NCI-H524 treated with DMSO at 0.1 percent for 48 hours (cell line): ENCODE data around the gene DSC2.

ENCODE experiments used
- DNase-seq: peaks from one replicate; lab custom pipeline; 2025; lab: John Stamatoyannopoulos, UW

The DSC2 gene

DNA sequence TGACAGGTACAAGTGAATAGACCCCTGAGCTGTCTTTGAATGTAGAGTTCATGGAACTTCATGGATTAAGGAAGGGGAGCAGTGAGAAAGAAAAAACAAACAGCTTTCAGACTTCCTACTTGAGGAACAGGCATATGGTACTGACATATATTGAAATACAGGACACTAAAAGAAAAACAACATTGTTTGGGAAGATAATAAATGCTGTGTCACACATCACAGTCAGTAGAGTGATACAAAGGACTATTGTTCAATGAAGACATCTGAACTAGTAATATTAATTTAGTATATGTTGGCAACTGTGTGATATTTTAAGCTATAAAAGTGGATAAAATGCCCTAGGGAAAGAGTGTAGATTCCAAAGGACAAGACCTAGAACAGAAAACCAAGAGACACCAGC is 3.3 kb downstream of the DSC2 start:
- DNase-seq, result no peak

GRCh38 chr18:31097666-31098065 is 4.6 kb downstream of the DSC2 start:
- DNase-seq, result no peak

DNA sequence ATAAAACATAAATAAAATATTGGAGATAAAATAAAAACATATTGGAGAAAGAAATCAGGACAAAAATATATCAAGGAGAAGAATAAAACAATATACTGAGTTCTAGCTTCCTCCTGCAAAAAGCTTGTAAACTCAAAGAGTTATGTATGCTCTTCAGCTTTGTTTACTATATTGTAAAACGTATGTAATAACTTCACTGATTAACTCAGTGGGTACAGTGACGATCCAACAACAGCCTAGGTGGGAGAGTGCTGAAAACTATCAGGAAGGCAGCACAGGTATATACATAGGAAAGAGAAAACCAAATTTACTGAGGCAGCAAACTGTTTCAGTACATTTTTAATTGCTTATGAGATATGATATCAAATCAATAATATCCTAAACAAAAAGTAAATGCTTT is 8.3 kb downstream of the DSC2 start:
- no peak for DNase-seq

- DNase-seq, result no peak
These were observed 8.9 kb downstream of the DSC2 start for GRCh38 chr18:31093294-31093693.

GRCh38 chr18:31091350-31091749 is 10.9 kb downstream of the DSC2 start:
- no peak for DNase-seq

- DNase-seq, result no peak
These were observed 13.7 kb downstream of the DSC2 start for GRCh38 chr18:31088532-31088931.

GRCh38 chr18:31079973-31080372 is 22.2 kb downstream of the DSC2 start:
- no peak for DNase-seq

DNA sequence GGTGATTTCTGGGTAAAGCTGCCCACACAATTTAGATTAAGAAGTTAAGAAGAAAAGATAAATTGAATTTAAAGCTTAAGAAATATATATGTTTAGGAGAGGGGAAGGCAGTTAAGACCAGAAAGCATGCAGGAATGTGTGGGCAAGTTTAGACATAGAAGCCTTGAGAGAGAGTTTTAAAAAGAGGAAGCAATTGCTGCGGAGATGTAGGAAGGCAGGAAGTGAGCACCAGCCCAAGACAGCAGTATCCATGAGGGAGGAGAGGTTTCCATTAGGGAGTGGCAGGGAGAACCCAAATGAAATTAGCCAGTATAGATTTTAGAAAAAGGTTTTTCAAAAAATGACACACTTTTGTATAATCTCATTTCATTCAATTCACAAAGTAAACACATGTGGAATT is 24.3 kb downstream of the DSC2 start:
- no peak for DNase-seq

- DNase-seq, result no peak
These were observed 30.0 kb downstream of the DSC2 start for GRCh38 chr18:31072175-31072574.

GRCh38 chr18:31070206-31070605 is 32.0 kb downstream of the DSC2 start:
- DNase-seq, result no peak

DNA sequence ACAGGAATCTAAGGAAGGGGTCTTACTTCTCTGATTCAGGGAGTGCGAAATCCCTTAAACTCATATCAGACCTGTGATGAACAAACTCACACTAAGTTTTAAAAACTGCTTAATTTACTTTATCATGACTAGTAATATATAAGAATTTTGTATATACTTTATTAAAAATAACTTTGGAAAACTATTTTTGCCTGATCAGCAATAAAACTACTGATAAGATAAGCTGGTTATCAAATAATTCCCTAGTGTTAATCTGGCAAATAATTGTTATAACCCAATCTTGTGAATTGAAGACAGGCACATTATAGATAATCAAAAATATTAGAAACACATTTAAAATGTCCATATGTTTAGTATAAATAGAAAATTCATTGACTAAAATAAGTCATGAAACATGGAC is 36.0 kb downstream of the DSC2 start:
- DNase-seq, result no peak

DNA sequence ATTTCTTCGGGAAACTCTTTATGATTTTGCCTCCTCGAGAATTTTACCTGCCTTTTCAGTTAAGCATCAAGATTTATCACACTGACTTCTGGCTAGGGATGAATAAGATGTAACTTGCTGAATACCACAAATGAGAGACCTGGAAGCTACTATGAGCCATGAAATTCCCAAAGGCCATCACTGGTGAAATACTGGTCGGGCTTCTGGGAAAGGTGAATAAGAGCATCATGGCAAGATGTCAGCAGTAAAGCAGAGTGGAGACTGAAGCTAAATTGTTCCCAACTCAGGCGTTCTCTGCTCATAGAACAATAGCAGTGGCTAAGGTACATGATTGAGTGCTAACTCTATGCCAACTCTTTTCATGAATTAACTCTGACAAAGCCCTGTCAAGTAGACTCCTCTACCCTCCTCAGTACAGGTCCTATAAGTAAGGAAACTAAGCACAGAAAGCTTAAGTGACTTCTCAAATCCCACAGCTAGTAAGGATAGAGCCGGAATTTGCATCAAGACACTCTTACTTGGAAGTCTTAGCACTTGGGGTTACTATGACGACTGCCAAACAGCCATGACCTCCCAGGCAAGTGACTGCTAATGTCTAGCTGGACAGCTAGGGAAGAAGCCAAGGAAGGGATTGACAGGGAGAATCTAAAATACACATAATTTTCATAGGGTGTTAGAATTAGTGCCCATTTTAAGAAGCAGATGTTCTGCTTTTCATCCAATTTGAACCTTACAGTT is 37.0 kb downstream of the DSC2 start:
- DNase-seq, result no peak

DNA sequence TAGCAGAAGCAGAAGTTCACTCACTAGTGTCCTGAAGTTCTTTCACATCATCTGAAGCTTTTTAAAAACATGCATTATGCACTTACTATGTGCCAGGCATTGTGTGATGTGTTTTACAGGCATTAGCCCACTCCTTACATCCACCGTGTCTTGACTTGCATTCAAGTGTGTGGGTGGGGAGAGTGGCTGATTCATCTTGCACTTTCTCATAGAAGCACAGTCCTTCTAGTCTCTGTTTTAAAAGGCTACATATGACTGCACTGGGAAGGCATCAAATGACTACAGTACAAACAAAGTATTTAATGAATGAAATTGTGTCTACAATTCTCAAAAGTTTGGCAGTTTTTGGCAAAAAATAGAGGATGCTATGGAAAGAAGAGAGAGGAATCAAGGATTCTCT is 38.1 kb downstream of the DSC2 start:
- DNase-seq, result no peak

DNA sequence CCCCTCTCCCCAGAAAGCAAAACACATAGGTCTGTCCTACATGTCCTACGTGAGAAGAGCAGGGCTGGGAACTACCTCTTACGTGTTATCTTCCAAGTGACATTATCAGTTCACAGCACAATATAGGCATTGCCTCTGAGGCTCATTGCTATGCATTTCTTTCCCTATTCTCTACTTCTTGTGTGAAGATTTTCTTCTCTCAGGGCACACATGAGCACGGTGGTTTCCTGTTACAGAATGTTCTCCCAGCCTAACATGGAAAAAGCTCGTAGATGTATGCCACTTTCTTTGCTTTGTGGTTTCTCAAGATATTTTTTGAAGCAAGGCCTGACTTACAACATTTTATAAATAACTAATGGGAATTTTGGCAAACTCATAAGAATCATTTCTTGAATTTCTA is 40.3 kb downstream of the DSC2 start:
- DNase-seq, result no peak

DNA sequence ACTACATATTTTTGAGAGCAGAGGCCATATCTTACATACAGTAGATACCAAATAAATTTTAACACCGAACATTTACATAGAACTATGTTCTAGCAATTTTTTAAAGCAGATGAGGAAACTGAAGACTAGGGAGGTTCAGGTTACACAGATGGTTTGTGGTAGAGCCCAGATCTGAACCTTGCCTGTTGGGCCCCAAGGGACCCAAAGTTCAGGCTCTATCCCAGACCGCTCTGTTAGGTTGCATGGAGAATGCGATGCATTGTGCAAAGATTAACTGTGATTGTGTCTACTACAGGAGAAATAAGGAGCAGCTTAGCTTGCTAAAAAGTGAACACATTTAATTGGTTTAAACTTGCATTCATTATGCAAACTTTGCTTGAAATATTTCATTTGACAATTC is 43.3 kb downstream of the DSC2 start:
- no peak for DNase-seq

GRCh38 chr18:31057917-31058316 is 44.3 kb downstream of the DSC2 start:
- DNase-seq, result no peak

DNA sequence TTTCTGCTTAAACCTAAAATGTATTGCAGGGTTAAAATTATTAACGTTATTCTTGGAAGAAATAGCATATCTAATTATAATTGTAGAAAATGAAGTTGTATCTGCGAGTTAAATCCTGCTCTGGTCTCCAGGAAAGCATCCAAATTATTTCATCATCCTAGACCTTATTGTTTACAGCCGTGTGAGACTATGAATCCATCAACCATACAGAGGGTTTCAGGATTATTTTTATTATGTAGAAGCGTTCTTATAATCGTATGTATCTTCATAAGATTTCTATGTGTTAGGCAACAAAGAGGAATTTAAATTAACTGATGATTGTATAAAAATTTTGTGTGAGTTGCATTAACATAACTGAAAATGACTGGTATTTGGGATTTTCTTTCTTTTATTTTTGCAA is 45.2 kb downstream of the DSC2 start:
- no peak for DNase-seq

GRCh38 chr18:31056296-31056695 is 45.9 kb downstream of the DSC2 start:
- DNase-seq, result no peak

DNA sequence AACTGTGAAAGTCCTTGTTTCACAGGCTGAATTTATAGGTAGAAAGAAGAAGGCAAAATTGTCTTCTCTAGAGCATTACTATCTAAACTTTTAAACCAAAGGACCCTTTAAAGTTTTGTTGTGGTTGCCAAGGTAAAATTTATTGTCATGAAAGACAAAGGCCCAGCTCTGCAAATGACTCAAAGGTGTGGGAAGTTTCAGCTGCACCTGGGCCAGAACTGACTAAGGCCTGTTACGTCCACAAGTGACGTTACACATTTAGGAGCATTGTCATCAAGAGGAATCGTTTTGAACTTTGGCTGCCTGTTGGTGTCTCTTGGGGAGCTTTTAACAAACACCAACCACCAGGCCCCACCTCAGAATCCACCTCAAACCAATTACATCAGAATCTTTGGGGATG is 51.6 kb downstream of the DSC2 start:
- DNase-seq, result no peak

DNA sequence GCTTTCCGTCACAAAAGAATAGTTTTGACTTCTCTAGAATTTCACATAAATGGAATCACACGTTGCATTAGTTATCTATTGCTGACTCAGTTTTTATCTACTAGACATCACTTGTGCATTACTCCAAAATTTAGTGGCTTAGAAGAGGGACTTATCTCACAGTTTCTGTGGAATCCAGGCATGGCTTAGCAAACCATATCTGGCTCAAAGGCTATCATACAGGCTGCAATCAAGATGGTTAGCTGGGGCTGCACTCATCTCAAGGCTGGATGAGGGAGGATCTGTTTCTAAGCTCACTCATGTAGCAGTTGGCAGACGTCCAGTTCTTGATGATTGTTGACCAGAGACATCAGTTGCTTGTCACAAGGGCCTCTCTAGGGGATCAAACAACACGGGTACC is 53.0 kb downstream of the DSC2 start:
- no peak for DNase-seq

- no peak for DNase-seq
These were observed 54.0 kb downstream of the DSC2 start for GRCh38 chr18:31048216-31048615.

GRCh38 chr18:31046916-31047315 is 55.3 kb downstream of the DSC2 start:
- DNase-seq, result no peak

- no peak for DNase-seq
These were observed 56.6 kb downstream of the DSC2 start for GRCh38 chr18:31045599-31045998.

GRCh38 chr18:31044926-31045325 is 57.3 kb downstream of the DSC2 start:
- DNase-seq, result no peak

DNA sequence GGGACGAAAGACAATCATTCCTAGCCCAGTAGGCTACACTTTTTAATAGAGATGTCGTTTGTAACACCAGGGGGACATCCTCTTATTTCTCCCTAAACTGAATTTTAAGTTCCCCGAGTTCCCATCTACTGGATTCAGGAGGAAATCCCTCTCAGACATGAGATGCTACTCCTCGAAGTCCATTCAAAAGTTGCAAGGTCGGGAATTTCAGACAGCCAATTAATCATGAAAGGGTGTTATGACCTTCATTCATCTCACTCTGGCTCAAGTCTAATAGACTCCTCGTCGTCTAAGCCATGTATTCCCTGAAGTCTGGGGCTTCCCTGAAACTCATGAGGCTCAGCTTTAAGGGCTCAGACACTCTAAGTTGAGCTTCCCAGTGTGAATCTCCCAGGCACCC is 58.5 kb downstream of the DSC2 start:
- DNase-seq, result no peak
